ENCODE results near the gene TAAR1. TPM values are rescaled to one million over a fixed set of nuclear protein-coding genes. Genes with fewer than 3 reads are reported as not detected.
"Not testable (repeated sequence)": the region's sequence is repeated elsewhere in the genome, so short reads cannot be mapped to it uniquely, and the experiment has no call there.

TAAR1 gene
- total and polyA plus RNA-seq, 2 experiments from 2014 or later = not detected

DNA sequence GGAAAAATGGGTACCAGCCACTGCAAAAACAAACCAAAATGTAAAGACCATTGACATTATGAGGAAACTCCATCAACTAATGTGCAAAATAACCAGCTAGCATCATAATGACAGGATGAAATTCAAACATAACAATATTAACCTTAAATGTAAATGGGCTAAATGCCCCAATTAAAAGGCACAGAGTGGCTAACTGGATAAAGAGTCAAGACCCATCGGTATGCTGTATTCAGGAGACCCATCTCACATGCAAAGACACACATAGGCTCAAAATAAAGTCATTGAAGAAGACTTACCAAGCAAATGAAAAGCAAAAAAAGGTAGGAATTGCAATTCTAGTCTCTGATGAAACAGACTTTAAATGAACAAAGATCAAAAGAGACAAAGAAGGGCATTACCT, 21.8 kb downstream of the TAAR1 start:
- not testable (repeated sequence) for H3K27me3 Mint-ChIP-seq (ENCODE audit: insufficient read depth, low read depth, poor library complexity); H4K20me1 ChIP-seq (replicated peaks; ENCODE audit: insufficient read depth); H3K9me2 ChIP-seq (ENCODE audit: insufficient read depth)

DNA sequence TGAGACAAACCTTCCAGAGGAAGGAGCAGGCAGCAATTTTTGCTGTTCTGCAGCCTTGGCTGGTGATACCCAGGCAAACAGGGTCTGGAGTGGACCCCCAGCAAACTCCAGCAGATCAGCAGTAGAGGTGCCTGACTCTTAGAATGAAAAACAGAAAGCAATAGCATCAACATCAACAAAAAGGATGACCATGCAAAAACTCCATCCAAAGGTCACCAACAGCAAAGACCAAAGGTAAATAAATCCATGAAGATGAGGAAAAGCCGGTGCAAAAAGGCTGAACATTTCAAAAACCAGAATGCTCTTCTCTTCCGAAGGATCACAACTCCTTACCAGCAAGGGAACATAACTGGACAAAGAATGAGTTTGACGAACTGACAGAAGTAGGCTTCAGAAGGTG, 23.1 kb downstream of the TAAR1 start:
- H3K9me3 Mint-ChIP-seq; H3K27ac Mint-ChIP-seq; H3K79me2 ChIP-seq (replicated peaks; ENCODE audit: insufficient read depth); H3K27me3 ChIP-seq (ENCODE audit: insufficient read depth); DNase-seq (ENCODE audit: low spot score); ATAC-seq; H2AFZ ChIP-seq; H3K27me3 Mint-ChIP-seq (ENCODE audit: insufficient read depth, low read depth, poor library complexity); H3K9me2 ChIP-seq (ENCODE audit: insufficient read depth); H3F3A ChIP-seq (replicated peaks; ENCODE audit: low read depth); H4K20me1 ChIP-seq (replicated peaks; ENCODE audit: insufficient read depth); H3K36me3 ChIP-seq (ENCODE audit: insufficient read depth); H3K4me3 Mint-ChIP-seq; H3K4me3 ChIP-seq; H3K27ac ChIP-seq (ENCODE audit: low read depth); H3K36me3 Mint-ChIP-seq (ENCODE audit: low read depth); H3K4me2 ChIP-seq: not testable (repeated sequence)
- peaks cover 10% of the 10 kb centered on the region; the same call in 1 of the 2 replicates for H3K4me1 ChIP-seq (ENCODE audit: insufficient read depth)
- H3K4me1 Mint-ChIP-seq = peaks cover 11% of the 10 kb centered on the region

More for the DNA sequence above, 21.8 kb downstream of the TAAR1 start:
- not testable (repeated sequence) for H3K36me3 Mint-ChIP-seq (ENCODE audit: low read depth); H3K27me3 ChIP-seq (ENCODE audit: insufficient read depth); H3K4me3 Mint-ChIP-seq; H3K79me2 ChIP-seq (replicated peaks; ENCODE audit: insufficient read depth); H3K27ac Mint-ChIP-seq; H3K9me3 Mint-ChIP-seq; H3K27ac ChIP-seq (ENCODE audit: low read depth); H2AFZ ChIP-seq; H3F3A ChIP-seq (replicated peaks; ENCODE audit: low read depth); H3K4me3 ChIP-seq; ATAC-seq; DNase-seq (ENCODE audit: low spot score); H3K4me2 ChIP-seq; H3K36me3 ChIP-seq (ENCODE audit: insufficient read depth)
- peaks cover 11% of the 10 kb centered on the region for H3K4me1 Mint-ChIP-seq
- H3K4me1 ChIP-seq (ENCODE audit: insufficient read depth) = peaks cover 10% of the 10 kb centered on the region; the same call in 1 of the 2 replicates

- peaks cover 10% of the 10 kb centered on the region; the same call in 1 of the 2 replicates for H3K4me1 ChIP-seq (ENCODE audit: insufficient read depth)
- not testable (repeated sequence) for H3F3A ChIP-seq (replicated peaks; ENCODE audit: low read depth); ATAC-seq; H3K9me3 Mint-ChIP-seq; H3K79me2 ChIP-seq (replicated peaks; ENCODE audit: insufficient read depth); H3K36me3 Mint-ChIP-seq (ENCODE audit: low read depth); H3K9me2 ChIP-seq (ENCODE audit: insufficient read depth); H3K27me3 Mint-ChIP-seq (ENCODE audit: insufficient read depth, low read depth, poor library complexity); H3K4me2 ChIP-seq; H2AFZ ChIP-seq; H3K27ac Mint-ChIP-seq; H4K20me1 ChIP-seq (replicated peaks; ENCODE audit: insufficient read depth); H3K4me3 ChIP-seq; H3K36me3 ChIP-seq (ENCODE audit: insufficient read depth); DNase-seq (ENCODE audit: low spot score); H3K4me3 Mint-ChIP-seq; H3K27me3 ChIP-seq (ENCODE audit: insufficient read depth); H3K27ac ChIP-seq (ENCODE audit: low read depth)
- H3K4me1 Mint-ChIP-seq = peaks cover 11% of the 10 kb centered on the region
Measured at GRCh38 chr6:132635288-132635687, 23.7 kb downstream of the TAAR1 start.

- no peak for TF ChIP-seq NANOG (IDR thresholded peaks at IDR 0.05; ENCODE audit: borderline replicate concordance)
- TF ChIP-seq CREB1 (CRISPR knock-in tag; IDR thresholded peaks at IDR 0.05; ENCODE audit: low read depth) = no peak
- TF ChIP-seq STAT1 (IDR thresholded peaks at IDR 0.05; ENCODE audit: unreplicated experiment) = no peak
- TF ChIP-seq ZNF331 (CRISPR knock-in tag; IDR thresholded peaks at IDR 0.05; ENCODE audit: low read depth) = no peak
- TF ChIP-seq ZNF114 (CRISPR knock-in tag; IDR thresholded peaks at IDR 0.05) = no peak
- no peak for TF ChIP-seq ETS1 (IDR thresholded peaks at IDR 0.05)
- no peak for TF ChIP-seq REST (IDR thresholded peaks at IDR 0.05; ENCODE audit: unreplicated experiment)
- no peak for TF ChIP-seq JUNB (IDR thresholded peaks at IDR 0.05; ENCODE audit: unreplicated experiment)
- Histone ChIP-seq H3K4me1 (ENCODE audit: insufficient read depth) (peaks cover 10% of the 10 kb centered on the region; the same call in 1 of the 2 replicates), H3K4me2 (no peak overlapping the region), H3K4me3 (no peak overlapping the region), H3K9me2 (ENCODE audit: insufficient read depth) (no peaks in the 10 kb centered on the region), H3K36me3 (ENCODE audit: insufficient read depth) (no peaks in the 10 kb centered on the region), H3K27ac (ENCODE audit: low read depth) (no peak overlapping the region), H3K27me3 (ENCODE audit: insufficient read depth) (no peaks in the 10 kb centered on the region), H2AFZ (peak overlapping the region; percentile 43; the same call in 1 of the 2 replicates), H4K20me1 (replicated peaks; ENCODE audit: insufficient read depth) (no peaks in the 10 kb centered on the region), H3K79me2 (replicated peaks; ENCODE audit: insufficient read depth) (no peaks in the 10 kb centered on the region), H3F3A (replicated peaks; ENCODE audit: low read depth) (no peaks in the 10 kb centered on the region)
- H3K36me3 Mint-ChIP-seq (ENCODE audit: low read depth) = peaks cover 7% of the 10 kb centered on the region; the same call in 2 of the 3 replicates
- H3K27ac Mint-ChIP-seq = no peak overlapping the region
- ATAC-seq (no peak), DNase-seq (ENCODE audit: low spot score) (no peak)
- peaks cover 4% of the 10 kb centered on the region for H3K27me3 Mint-ChIP-seq (ENCODE audit: insufficient read depth, low read depth, poor library complexity)
- peaks cover 11% of the 10 kb centered on the region for H3K4me1 Mint-ChIP-seq
- H3K9me3 Mint-ChIP-seq = peaks cover 9% of the 10 kb centered on the region; the same call in 2 of the 3 replicates
- H3K4me3 Mint-ChIP-seq = no peak overlapping the region
Measured at GRCh38 chr6:132634796-132635195, 24.2 kb downstream of the TAAR1 start.
